ENCODE data around the gene ITCH.

Gene ITCH

DNA sequence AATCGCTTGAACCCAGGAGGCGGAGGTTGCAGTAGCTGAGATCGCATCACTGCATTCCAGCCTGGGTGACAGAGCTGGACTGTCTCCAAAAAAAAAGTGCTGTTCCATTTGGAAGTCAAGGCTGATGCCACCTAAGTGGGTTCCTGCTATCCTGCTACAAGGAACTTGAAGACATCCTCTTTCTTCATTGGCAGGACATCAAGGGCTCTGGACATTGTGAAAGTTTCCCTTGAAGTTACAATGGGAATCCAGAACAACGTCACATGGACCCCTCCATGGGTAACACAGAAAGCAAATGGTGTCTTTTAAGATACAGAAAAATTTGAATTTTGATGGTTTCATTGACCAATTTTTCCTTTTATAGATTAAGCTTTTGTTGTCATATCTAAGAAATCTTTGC lies 15.5 kb upstream of the ITCH start (continued):
- TF ChIP-seq, protein P1, sequence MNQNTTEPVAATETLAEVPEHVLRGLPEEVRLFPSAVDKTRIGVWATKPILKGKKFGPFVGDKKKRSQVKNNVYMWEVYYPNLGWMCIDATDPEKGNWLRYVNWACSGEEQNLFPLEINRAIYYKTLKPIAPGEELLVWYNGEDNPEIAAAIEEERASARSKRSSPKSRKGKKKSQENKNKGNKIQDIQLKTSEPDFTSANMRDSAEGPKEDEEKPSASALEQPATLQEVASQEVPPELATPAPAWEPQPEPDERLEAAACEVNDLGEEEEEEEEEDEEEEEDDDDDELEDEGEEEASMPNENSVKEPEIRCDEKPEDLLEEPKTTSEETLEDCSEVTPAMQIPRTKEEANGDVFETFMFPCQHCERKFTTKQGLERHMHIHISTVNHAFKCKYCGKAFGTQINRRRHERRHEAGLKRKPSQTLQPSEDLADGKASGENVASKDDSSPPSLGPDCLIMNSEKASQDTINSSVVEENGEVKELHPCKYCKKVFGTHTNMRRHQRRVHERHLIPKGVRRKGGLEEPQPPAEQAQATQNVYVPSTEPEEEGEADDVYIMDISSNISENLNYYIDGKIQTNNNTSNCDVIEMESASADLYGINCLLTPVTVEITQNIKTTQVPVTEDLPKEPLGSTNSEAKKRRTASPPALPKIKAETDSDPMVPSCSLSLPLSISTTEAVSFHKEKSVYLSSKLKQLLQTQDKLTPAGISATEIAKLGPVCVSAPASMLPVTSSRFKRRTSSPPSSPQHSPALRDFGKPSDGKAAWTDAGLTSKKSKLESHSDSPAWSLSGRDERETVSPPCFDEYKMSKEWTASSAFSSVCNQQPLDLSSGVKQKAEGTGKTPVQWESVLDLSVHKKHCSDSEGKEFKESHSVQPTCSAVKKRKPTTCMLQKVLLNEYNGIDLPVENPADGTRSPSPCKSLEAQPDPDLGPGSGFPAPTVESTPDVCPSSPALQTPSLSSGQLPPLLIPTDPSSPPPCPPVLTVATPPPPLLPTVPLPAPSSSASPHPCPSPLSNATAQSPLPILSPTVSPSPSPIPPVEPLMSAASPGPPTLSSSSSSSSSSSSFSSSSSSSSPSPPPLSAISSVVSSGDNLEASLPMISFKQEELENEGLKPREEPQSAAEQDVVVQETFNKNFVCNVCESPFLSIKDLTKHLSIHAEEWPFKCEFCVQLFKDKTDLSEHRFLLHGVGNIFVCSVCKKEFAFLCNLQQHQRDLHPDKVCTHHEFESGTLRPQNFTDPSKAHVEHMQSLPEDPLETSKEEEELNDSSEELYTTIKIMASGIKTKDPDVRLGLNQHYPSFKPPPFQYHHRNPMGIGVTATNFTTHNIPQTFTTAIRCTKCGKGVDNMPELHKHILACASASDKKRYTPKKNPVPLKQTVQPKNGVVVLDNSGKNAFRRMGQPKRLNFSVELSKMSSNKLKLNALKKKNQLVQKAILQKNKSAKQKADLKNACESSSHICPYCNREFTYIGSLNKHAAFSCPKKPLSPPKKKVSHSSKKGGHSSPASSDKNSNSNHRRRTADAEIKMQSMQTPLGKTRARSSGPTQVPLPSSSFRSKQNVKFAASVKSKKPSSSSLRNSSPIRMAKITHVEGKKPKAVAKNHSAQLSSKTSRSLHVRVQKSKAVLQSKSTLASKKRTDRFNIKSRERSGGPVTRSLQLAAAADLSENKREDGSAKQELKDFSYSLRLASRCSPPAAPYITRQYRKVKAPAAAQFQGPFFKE (tag by site-specific recombination; IDR thresholded peaks at IDR 0.05; ENCODE audit: borderline replicate concordance), result no peak
- TF ChIP-seq, protein P2, sequence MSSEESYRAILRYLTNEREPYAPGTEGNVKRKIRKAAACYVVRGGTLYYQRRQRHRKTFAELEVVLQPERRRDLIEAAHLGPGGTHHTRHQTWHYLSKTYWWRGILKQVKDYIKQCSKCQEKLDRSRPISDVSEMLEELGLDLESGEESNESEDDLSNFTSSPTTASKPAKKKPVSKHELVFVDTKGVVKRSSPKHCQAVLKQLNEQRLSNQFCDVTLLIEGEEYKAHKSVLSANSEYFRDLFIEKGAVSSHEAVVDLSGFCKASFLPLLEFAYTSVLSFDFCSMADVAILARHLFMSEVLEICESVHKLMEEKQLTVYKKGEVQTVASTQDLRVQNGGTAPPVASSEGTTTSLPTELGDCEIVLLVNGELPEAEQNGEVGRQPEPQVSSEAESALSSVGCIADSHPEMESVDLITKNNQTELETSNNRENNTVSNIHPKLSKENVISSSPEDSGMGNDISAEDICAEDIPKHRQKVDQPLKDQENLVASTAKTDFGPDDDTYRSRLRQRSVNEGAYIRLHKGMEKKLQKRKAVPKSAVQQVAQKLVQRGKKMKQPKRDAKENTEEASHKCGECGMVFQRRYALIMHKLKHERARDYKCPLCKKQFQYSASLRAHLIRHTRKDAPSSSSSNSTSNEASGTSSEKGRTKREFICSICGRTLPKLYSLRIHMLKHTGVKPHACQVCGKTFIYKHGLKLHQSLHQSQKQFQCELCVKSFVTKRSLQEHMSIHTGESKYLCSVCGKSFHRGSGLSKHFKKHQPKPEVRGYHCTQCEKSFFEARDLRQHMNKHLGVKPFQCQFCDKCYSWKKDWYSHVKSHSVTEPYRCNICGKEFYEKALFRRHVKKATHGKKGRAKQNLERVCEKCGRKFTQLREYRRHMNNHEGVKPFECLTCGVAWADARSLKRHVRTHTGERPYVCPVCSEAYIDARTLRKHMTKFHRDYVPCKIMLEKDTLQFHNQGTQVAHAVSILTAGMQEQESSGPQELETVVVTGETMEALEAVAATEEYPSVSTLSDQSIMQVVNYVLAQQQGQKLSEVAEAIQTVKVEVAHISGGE (tag by site-specific recombination; conservative IDR thresholded peaks at IDR 0.05; ENCODE audit: low read depth), result no peak
- TF ChIP-seq, protein P3, sequence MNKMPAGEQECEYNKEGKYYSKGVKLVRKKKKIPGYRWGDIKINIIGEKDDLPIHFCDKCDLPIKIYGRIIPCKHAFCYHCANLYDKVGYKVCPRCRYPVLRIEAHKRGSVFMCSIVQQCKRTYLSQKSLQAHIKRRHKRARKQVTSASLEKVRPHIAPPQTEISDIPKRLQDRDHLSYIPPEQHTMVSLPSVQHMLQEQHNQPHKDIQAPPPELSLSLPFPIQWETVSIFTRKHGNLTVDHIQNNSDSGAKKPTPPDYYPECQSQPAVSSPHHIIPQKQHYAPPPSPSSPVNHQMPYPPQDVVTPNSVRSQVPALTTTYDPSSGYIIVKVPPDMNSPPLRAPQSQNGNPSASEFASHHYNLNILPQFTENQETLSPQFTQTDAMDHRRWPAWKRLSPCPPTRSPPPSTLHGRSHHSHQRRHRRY (tag by site-specific recombination; IDR thresholded peaks at IDR 0.05), result no peak
- TF ChIP-seq, protein P4, sequence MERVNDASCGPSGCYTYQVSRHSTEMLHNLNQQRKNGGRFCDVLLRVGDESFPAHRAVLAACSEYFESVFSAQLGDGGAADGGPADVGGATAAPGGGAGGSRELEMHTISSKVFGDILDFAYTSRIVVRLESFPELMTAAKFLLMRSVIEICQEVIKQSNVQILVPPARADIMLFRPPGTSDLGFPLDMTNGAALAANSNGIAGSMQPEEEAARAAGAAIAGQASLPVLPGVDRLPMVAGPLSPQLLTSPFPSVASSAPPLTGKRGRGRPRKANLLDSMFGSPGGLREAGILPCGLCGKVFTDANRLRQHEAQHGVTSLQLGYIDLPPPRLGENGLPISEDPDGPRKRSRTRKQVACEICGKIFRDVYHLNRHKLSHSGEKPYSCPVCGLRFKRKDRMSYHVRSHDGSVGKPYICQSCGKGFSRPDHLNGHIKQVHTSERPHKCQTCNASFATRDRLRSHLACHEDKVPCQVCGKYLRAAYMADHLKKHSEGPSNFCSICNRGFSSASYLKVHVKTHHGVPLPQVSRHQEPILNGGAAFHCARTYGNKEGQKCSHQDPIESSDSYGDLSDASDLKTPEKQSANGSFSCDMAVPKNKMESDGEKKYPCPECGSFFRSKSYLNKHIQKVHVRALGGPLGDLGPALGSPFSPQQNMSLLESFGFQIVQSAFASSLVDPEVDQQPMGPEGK (tag by site-specific recombination; IDR thresholded peaks at IDR 0.05), result no peak
- TF ChIP-seq REPIN1 (tag by site-specific recombination; IDR thresholded peaks at IDR 0.05; ENCODE audit: low read depth), result no peak
- TF ChIP-seq, protein P5, sequence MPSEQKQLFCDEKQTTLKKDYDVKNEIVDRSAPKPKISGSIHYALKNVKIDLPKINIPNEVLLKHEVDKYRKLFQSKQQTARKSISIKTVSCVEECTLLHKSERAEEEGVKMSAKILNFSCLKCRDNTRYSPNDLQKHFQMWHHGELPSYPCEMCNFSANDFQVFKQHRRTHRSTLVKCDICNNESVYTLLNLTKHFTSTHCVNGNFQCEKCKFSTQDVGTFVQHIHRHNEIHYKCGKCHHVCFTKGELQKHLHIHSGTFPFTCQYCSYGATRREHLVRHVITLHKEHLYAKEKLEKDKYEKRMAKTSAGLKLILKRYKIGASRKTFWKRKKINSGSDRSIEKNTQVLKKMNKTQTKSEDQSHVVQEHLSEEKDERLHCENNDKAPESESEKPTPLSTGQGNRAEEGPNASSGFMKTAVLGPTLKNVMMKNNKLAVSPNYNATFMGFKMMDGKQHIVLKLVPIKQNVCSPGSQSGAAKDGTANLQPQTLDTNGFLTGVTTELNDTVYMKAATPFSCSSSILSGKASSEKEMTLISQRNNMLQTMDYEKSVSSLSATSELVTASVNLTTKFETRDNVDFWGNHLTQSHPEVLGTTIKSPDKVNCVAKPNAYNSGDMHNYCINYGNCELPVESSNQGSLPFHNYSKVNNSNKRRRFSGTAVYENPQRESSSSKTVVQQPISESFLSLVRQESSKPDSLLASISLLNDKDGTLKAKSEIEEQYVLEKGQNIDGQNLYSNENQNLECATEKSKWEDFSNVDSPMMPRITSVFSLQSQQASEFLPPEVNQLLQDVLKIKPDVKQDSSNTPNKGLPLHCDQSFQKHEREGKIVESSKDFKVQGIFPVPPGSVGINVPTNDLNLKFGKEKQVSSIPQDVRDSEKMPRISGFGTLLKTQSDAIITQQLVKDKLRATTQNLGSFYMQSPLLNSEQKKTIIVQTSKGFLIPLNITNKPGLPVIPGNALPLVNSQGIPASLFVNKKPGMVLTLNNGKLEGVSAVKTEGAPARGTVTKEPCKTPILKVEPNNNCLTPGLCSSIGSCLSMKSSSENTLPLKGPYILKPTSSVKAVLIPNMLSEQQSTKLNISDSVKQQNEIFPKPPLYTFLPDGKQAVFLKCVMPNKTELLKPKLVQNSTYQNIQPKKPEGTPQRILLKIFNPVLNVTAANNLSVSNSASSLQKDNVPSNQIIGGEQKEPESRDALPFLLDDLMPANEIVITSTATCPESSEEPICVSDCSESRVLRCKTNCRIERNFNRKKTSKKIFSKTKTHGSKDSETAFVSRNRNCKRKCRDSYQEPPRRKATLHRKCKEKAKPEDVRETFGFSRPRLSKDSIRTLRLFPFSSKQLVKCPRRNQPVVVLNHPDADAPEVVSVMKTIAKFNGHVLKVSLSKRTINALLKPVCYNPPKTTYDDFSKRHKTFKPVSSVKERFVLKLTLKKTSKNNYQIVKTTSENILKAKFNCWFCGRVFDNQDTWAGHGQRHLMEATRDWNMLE (tag by site-specific recombination; conservative IDR thresholded peaks at IDR 0.05; ENCODE audit: low read depth), result no peak
- TF ChIP-seq ZIC2 (tag by site-specific recombination; IDR thresholded peaks at IDR 0.05), result no peak
- TF ChIP-seq BCL11A (tag by site-specific recombination; IDR thresholded peaks at IDR 0.05; ENCODE audit: low read depth), result no peak
- TF ChIP-seq ZNF837 (tag by site-specific recombination; IDR thresholded peaks at IDR 0.05), result no peak
- TF ChIP-seq ZNF10 (tag by site-specific recombination; IDR thresholded peaks at IDR 0.05), result no peak
- TF ChIP-seq ZFP69B (tag by site-specific recombination; IDR thresholded peaks at IDR 0.05), result no peak
- TF ChIP-seq PRDM1 (tag by site-specific recombination; IDR thresholded peaks at IDR 0.05), result no peak
- no peak for TF ChIP-seq ZFP41 (tag by site-specific recombination; IDR thresholded peaks at IDR 0.05; ENCODE audit: borderline replicate concordance)
